WTC11 (cell line): ENCODE data around the gene SSH2. TPM values are rescaled to one million over a fixed set of nuclear protein-coding genes. Genes with fewer than 3 reads are reported as not detected.

Experiments
- ATAC-seq: fragments of 200-7000 bp; cut with Tn5 transposase; 2 replicates; pipeline ENCODE4 v1.10.0; 2021; ENCODE audit warnings: mild to moderate bottlenecking, moderate library complexity
- CTCF ChIA-PET: fragments of 300-600 bp; sonication (Branson Sonifier 250); formaldehyde crosslinking; loops from one replicate; lab custom pipeline; 2021; ENCODE audit warnings: antibody characterized with exemption; lab: Charles Lee
- POLR2A ChIA-PET: fragments of 350-600 bp; sonication (Branson Sonifier 250); formaldehyde crosslinking; loops from one replicate; lab custom pipeline; 2021; ENCODE audit warnings: antibody characterized with exemption; lab: Charles Lee
- DNase-seq: peaks from one replicate; pipeline ENCODE4 v3.0.0; 2021; ENCODE audit warnings: low spot score
- H3K27ac Mint-ChIP-seq: 2 replicates; pipeline ENCODE4 v1.8.0; 2021; ENCODE audit warnings: mixed read lengths
- H3K27me3 Mint-ChIP-seq: 2 replicates; pipeline ENCODE4 v1.8.0; 2021; ENCODE audit warnings: low read depth, mild to moderate bottlenecking, moderate library complexity, mixed read lengths
- H3K36me3 Mint-ChIP-seq: 2 replicates; pipeline ENCODE4 v1.8.0; 2021; ENCODE audit warnings: mixed read lengths
- H3K4me1 Mint-ChIP-seq: 2 replicates; pipeline ENCODE4 v1.8.0; 2022; ENCODE audit warnings: mixed read lengths
- H3K4me3 Mint-ChIP-seq: 2 replicates; pipeline ENCODE4 v1.8.0; 2021; ENCODE audit warnings: mild to moderate bottlenecking, moderate library complexity, mixed read lengths
- H3K9me3 Mint-ChIP-seq: 2 replicates; pipeline ENCODE4 v1.8.0; 2021; ENCODE audit warnings: mixed read lengths
- ATF1 ChIP-seq: sonication (generic); formaldehyde crosslinking; IDR thresholded peaks from 2 replicates; pipeline ENCODE4 v1.8.1; 2023; ENCODE audit warnings: mild to moderate bottlenecking, moderate library complexity, missing genetic modification reagents
- ELF4 ChIP-seq: sonication (generic); formaldehyde crosslinking; IDR thresholded peaks from 2 replicates; pipeline ENCODE4 v1.8.1; 2022; ENCODE audit warnings: low read depth, mild to moderate bottlenecking, moderate library complexity, missing genetic modification reagents
- EMX1 ChIP-seq: fragments of 250-450 bp; sonication (Bioruptor Pico); IDR thresholded peaks from 2 replicates; pipeline ENCODE4 v1.8.0; 2021; ENCODE audit warnings: mild to moderate bottlenecking
- FOXJ3 ChIP-seq: sonication (generic); formaldehyde crosslinking; IDR thresholded peaks from 2 replicates; pipeline ENCODE4 v1.9.0; 2021; ENCODE audit warnings: missing genetic modification reagents, mild to moderate bottlenecking, borderline replicate concordance
- KAT7 ChIP-seq: sonication (generic); formaldehyde crosslinking; IDR thresholded peaks from 2 replicates; pipeline ENCODE4 v1.8.1; 2023; ENCODE audit warnings: missing genetic modification reagents, mild to moderate bottlenecking, borderline replicate concordance
- RORB ChIP-seq: fragments of 250-450 bp; sonication (Bioruptor Pico); IDR thresholded peaks from 2 replicates; pipeline ENCODE4 v1.9.0; 2021; ENCODE audit warnings: mild to moderate bottlenecking
- TCF7 ChIP-seq: sonication (generic); formaldehyde crosslinking; IDR thresholded peaks from 2 replicates; pipeline ENCODE4 v1.8.0; 2022; ENCODE audit warnings: mild to moderate bottlenecking, low read depth, missing genetic modification reagents, moderate library complexity
- TEAD1 ChIP-seq: sonication (generic); formaldehyde crosslinking; IDR thresholded peaks from 2 replicates; pipeline ENCODE4 v1.8.0; 2022; ENCODE audit warnings: mild to moderate bottlenecking, missing genetic modification reagents
- TP53 ChIP-seq: sonication (generic); formaldehyde crosslinking; IDR thresholded peaks from 2 replicates; pipeline ENCODE4 v1.8.1; 2023; ENCODE audit warnings: mild to moderate bottlenecking, missing genetic modification reagents
- ZBTB21 ChIP-seq: sonication (generic); formaldehyde crosslinking; IDR thresholded peaks from 2 replicates; pipeline ENCODE4 v1.8.1; 2023; ENCODE audit warnings: mild to moderate bottlenecking, missing genetic modification reagents, borderline replicate concordance
- ZNF232 ChIP-seq: sonication (generic); formaldehyde crosslinking; IDR thresholded peaks from 2 replicates; pipeline ENCODE4 v1.8.0; 2022; ENCODE audit warnings: mild to moderate bottlenecking, missing genetic modification reagents
- ZNF416 ChIP-seq: fragments of 250-450 bp; sonication (Bioruptor Pico); IDR thresholded peaks from 2 replicates; pipeline ENCODE4 v1.9.0; 2021; ENCODE audit warnings: mild to moderate bottlenecking, inconsistent platforms
- ZNF671 ChIP-seq: fragments of 250-450 bp; sonication (Bioruptor Pico); IDR thresholded peaks from 2 replicates; pipeline ENCODE4 v1.8.0; 2021; ENCODE audit warnings: mild to moderate bottlenecking
- total RNA-seq: library from RNA; stranded (reverse); gene quantifications from 3 replicates; pipeline ENCODE4 v1.2.3, GENCODE V29; 2021
- TF ChIP-seq, protein P1 (sequence below): sonication (generic); formaldehyde crosslinking; IDR thresholded peaks from 2 replicates; pipeline ENCODE4 v1.8.0; 2023; ENCODE audit warnings: mild to moderate bottlenecking, missing genetic modification reagents
- TF ChIP-seq, protein P2 (sequence below): sonication (generic); formaldehyde crosslinking; IDR thresholded peaks from 2 replicates; pipeline ENCODE4 v1.8.0; 2022; ENCODE audit warnings: mild to moderate bottlenecking, missing genetic modification reagents
- TF ChIP-seq, protein P3 (sequence below): fragments of 250-450 bp; sonication (Bioruptor Pico); IDR thresholded peaks from 2 replicates; pipeline ENCODE4 v1.9.0; 2021; ENCODE audit warnings: moderate library complexity, mild to moderate bottlenecking, inconsistent platforms, borderline replicate concordance
- TF ChIP-seq, protein P4 (sequence below): fragments of 250-450 bp; sonication (Bioruptor Pico); IDR thresholded peaks from 2 replicates; pipeline ENCODE4 v1.9.0; 2021; ENCODE audit warnings: mild to moderate bottlenecking, borderline replicate concordance
- TF ChIP-seq, protein P5 (sequence below): fragments of 250-450 bp; sonication (Bioruptor Pico); IDR thresholded peaks from 2 replicates; pipeline ENCODE4 v1.9.0; 2021; ENCODE audit warnings: mild to moderate bottlenecking
- TF ChIP-seq, protein P6 (sequence below): fragments of 200-600 bp; IDR thresholded peaks from 2 replicates; pipeline ENCODE4 v1.8.0; 2022; ENCODE audit warnings: antibody characterized with exemption

SSH2 gene
- total RNA-seq, 1 experiment from 2014 or later: 14.3 TPM

DNA sequence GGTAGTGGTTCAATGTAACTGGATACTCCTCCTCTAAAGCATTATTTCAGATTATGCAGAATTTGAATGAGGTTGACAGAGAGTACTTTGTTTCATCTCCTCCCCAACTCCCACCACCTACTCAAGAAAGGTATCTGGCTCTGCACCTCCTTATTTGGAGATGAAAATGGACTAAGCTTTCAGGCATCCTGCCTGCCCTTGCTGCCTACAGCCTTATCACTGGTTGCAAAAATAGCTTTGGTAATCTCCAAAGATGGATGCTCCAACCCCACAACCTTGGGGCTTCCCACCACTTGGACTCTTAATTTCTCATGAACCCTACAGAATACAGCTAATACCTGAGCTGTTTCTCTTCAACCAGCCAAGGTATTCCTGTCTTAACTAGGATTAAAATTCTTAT is 262.1 kb downstream of the SSH2 start:
- H3K27me3 Mint-ChIP-seq: no peaks in the 10 kb centered on the region
- H3K4me1 Mint-ChIP-seq: peaks cover 11% of the 10 kb centered on the region
- ChIA-PET CTCF (interaction anchor here (1.0 to 1.4 kb wide), 2 partner anchors 29 to 50 kb away, joined by 3 to 4 read pairs; no protein-coding TSS in a partner anchor), POLR2A (no interaction called here)
- TF ChIP-seq TCF7 (CRISPR knock-in tag): no peak
- TF ChIP-seq, protein P1, sequence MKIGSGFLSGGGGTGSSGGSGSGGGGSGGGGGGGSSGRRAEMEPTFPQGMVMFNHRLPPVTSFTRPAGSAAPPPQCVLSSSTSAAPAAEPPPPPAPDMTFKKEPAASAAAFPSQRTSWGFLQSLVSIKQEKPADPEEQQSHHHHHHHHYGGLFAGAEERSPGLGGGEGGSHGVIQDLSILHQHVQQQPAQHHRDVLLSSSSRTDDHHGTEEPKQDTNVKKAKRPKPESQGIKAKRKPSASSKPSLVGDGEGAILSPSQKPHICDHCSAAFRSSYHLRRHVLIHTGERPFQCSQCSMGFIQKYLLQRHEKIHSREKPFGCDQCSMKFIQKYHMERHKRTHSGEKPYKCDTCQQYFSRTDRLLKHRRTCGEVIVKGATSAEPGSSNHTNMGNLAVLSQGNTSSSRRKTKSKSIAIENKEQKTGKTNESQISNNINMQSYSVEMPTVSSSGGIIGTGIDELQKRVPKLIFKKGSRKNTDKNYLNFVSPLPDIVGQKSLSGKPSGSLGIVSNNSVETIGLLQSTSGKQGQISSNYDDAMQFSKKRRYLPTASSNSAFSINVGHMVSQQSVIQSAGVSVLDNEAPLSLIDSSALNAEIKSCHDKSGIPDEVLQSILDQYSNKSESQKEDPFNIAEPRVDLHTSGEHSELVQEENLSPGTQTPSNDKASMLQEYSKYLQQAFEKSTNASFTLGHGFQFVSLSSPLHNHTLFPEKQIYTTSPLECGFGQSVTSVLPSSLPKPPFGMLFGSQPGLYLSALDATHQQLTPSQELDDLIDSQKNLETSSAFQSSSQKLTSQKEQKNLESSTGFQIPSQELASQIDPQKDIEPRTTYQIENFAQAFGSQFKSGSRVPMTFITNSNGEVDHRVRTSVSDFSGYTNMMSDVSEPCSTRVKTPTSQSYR: no peak
- no peak for TF ChIP-seq ELF4 (CRISPR knock-in tag)
- no peaks in the 10 kb centered on the region for H3K9me3 Mint-ChIP-seq
- ATAC-seq (peak; percentile 32; the same call in 1 of the 2 replicates), DNase-seq (no peak)
- H3K4me3 Mint-ChIP-seq: no peak overlapping the region
- no peak overlapping the region for H3K27ac Mint-ChIP-seq
- peaks cover 3% of the 10 kb centered on the region; the same call in 1 of the 2 replicates for H3K36me3 Mint-ChIP-seq

DNA sequence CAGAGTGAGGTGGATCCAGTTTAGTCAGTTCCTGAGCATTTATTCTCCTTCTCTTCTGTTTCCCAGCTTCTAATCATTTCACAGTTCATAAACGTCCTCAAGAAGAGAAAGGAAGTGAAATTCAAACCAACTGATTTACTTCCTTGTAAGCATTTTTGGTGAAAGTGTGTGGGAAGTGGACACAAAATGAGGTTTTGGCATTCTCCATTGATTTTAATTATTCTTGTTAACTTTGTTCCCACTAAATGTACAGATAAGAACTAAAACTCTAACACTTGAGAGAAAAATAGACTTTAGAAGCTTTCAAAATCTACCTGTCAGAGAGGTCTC is 264.6 kb downstream of the SSH2 start:
- POLR2A ChIA-PET: no interaction called here
- H3K9me3 Mint-ChIP-seq: no peaks in the 10 kb centered on the region
- CTCF ChIA-PET: no interaction called here
- peaks cover 6% of the 10 kb centered on the region; the same call in 1 of the 2 replicates for H3K36me3 Mint-ChIP-seq
- TF ChIP-seq, protein P2, sequence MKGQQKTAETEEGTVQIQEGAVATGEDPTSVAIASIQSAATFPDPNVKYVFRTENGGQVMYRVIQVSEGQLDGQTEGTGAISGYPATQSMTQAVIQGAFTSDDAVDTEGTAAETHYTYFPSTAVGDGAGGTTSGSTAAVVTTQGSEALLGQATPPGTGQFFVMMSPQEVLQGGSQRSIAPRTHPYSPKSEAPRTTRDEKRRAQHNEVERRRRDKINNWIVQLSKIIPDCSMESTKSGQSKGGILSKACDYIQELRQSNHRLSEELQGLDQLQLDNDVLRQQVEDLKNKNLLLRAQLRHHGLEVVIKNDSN (CRISPR knock-in tag): no peak
- no peak for TF ChIP-seq RORB
- TF ChIP-seq EMX1: no peak
- TF ChIP-seq ATF1 (CRISPR knock-in tag): no peak
- TF ChIP-seq, protein P3, sequence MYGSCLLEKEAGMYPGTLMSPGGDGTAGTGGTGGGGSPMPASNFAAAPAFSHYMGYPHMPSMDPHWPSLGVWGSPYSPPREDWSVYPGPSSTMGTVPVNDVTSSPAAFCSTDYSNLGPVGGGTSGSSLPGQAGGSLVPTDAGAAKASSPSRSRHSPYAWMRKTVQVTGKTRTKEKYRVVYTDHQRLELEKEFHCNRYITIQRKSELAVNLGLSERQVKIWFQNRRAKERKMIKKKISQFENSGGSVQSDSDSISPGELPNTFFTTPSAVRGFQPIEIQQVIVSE: no peak
- TF ChIP-seq ZNF232: no peak
- no peak for TF ChIP-seq ZNF416 (CRISPR knock-in tag)
- DNase-seq (no peak), ATAC-seq (no peak)
- no peak overlapping the region for H3K4me3 Mint-ChIP-seq
- H3K4me1 Mint-ChIP-seq: peaks cover 11% of the 10 kb centered on the region
- no peak overlapping the region for H3K27ac Mint-ChIP-seq
- H3K27me3 Mint-ChIP-seq: no peaks in the 10 kb centered on the region

DNA sequence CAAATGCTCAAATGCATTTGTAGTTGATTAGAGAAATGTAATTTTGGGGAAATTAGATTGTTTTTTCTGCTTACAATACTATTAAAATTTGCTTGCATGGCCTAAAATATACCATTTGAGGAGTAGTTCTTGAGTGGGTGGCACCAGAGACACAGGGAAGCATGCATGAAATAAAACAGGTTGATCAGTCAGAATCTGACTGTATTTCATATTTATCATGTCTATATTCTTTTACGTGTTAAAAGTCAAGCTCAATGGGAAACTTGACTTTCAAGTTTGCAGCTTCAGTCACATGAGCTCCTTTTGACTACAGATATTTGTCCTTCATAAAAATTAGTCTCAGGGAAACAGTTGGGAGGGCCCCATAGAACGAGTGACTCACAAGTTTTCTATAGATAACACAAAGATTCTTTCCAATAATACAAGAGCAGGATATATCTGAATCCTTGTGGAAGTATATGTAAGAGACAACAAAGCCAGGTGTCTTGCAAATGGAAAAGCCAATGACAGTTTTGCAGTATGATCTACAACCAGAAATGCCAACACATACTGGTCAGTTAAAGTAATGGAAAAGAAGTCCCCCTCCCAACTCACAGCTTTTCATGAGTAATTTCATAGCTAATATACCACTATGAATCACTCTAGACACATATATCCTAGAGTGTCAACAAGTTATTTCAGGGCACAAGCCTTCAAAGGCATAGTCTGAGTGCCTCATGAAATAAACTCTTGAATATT is 265.1 kb downstream of the SSH2 start:
- H3K27me3 Mint-ChIP-seq: no peaks in the 10 kb centered on the region
- ChIA-PET CTCF (interaction anchor here (2.6 kb wide), 1 partner anchor 25 kb away, joined by 12 read pairs; no protein-coding TSS in a partner anchor), POLR2A (no interaction called here)
- ATAC-seq (no peak), DNase-seq (no peak)
- H3K9me3 Mint-ChIP-seq: no peaks in the 10 kb centered on the region
- peaks cover 11% of the 10 kb centered on the region for H3K4me1 Mint-ChIP-seq
- H3K27ac Mint-ChIP-seq: no peak overlapping the region
- H3K36me3 Mint-ChIP-seq: peaks cover 6% of the 10 kb centered on the region; the same call in 1 of the 2 replicates
- H3K4me3 Mint-ChIP-seq: no peak overlapping the region
- TF ChIP-seq KAT7: no peak
- TF ChIP-seq TP53 (CRISPR knock-in tag): no peak
- TF ChIP-seq TEAD1 (CRISPR knock-in tag): no peak
- no peak for TF ChIP-seq ZBTB21
- TF ChIP-seq, protein P4, sequence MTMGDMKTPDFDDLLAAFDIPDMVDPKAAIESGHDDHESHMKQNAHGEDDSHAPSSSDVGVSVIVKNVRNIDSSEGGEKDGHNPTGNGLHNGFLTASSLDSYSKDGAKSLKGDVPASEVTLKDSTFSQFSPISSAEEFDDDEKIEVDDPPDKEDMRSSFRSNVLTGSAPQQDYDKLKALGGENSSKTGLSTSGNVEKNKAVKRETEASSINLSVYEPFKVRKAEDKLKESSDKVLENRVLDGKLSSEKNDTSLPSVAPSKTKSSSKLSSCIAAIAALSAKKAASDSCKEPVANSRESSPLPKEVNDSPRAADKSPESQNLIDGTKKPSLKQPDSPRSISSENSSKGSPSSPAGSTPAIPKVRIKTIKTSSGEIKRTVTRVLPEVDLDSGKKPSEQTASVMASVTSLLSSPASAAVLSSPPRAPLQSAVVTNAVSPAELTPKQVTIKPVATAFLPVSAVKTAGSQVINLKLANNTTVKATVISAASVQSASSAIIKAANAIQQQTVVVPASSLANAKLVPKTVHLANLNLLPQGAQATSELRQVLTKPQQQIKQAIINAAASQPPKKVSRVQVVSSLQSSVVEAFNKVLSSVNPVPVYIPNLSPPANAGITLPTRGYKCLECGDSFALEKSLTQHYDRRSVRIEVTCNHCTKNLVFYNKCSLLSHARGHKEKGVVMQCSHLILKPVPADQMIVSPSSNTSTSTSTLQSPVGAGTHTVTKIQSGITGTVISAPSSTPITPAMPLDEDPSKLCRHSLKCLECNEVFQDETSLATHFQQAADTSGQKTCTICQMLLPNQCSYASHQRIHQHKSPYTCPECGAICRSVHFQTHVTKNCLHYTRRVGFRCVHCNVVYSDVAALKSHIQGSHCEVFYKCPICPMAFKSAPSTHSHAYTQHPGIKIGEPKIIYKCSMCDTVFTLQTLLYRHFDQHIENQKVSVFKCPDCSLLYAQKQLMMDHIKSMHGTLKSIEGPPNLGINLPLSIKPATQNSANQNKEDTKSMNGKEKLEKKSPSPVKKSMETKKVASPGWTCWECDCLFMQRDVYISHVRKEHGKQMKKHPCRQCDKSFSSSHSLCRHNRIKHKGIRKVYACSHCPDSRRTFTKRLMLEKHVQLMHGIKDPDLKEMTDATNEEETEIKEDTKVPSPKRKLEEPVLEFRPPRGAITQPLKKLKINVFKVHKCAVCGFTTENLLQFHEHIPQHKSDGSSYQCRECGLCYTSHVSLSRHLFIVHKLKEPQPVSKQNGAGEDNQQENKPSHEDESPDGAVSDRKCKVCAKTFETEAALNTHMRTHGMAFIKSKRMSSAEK (CRISPR knock-in tag): no peak
- TF ChIP-seq, protein P5, sequence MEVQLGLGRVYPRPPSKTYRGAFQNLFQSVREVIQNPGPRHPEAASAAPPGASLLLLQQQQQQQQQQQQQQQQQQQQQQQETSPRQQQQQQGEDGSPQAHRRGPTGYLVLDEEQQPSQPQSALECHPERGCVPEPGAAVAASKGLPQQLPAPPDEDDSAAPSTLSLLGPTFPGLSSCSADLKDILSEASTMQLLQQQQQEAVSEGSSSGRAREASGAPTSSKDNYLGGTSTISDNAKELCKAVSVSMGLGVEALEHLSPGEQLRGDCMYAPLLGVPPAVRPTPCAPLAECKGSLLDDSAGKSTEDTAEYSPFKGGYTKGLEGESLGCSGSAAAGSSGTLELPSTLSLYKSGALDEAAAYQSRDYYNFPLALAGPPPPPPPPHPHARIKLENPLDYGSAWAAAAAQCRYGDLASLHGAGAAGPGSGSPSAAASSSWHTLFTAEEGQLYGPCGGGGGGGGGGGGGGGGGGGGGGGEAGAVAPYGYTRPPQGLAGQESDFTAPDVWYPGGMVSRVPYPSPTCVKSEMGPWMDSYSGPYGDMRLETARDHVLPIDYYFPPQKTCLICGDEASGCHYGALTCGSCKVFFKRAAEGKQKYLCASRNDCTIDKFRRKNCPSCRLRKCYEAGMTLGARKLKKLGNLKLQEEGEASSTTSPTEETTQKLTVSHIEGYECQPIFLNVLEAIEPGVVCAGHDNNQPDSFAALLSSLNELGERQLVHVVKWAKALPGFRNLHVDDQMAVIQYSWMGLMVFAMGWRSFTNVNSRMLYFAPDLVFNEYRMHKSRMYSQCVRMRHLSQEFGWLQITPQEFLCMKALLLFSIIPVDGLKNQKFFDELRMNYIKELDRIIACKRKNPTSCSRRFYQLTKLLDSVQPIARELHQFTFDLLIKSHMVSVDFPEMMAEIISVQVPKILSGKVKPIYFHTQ: no peak
- TF ChIP-seq, protein P6, sequence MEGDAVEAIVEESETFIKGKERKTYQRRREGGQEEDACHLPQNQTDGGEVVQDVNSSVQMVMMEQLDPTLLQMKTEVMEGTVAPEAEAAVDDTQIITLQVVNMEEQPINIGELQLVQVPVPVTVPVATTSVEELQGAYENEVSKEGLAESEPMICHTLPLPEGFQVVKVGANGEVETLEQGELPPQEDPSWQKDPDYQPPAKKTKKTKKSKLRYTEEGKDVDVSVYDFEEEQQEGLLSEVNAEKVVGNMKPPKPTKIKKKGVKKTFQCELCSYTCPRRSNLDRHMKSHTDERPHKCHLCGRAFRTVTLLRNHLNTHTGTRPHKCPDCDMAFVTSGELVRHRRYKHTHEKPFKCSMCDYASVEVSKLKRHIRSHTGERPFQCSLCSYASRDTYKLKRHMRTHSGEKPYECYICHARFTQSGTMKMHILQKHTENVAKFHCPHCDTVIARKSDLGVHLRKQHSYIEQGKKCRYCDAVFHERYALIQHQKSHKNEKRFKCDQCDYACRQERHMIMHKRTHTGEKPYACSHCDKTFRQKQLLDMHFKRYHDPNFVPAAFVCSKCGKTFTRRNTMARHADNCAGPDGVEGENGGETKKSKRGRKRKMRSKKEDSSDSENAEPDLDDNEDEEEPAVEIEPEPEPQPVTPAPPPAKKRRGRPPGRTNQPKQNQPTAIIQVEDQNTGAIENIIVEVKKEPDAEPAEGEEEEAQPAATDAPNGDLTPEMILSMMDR: no peak
- TF ChIP-seq FOXJ3 (CRISPR knock-in tag): no peak
- TF ChIP-seq ZNF671 (CRISPR knock-in tag): no peak
- no peak for TF ChIP-seq ZNF232
